Anterior cingulate cortex (tissue), 58 donors: ENCODE measurements around the gene GNPTAB.
A peak's percentile ranks its signal among the peaks of the same experiment; 100 is the strongest.

Experiments used
- DNase-seq, 58 donors: peaks; one replicate each; lab custom pipeline; 2025; lab: John Stamatoyannopoulos, UW

The GNPTAB gene

DNA sequence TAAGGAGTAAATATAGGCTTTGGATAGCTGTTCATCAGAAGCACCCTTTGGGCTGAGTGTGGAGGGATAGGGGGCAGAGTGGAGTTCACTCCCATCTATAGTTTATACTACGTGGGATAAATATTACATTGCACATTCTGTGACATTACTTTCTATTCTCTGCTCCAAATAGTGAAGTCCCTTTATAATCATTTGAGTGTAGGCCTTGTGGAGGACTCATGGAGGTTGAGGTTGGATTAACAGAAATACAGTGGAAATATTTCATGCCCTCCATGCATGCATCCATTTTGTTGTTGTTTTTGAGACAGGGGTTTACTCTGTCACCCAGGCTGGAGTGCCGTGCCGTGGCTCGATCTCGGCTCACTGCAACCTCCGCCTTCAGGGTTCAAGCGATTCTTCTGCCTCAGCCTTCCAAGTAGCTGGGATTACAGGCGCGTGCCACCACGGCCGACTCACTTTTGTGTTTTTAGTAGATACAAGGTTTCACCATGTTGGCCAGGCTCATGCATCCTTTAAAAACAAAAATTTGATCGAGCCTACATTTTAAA is 131.9 kb downstream of the GNPTAB start:
- DNase-seq = peak in 9 of 58 donors; percentile 3 to 17 (median 10)

DNA sequence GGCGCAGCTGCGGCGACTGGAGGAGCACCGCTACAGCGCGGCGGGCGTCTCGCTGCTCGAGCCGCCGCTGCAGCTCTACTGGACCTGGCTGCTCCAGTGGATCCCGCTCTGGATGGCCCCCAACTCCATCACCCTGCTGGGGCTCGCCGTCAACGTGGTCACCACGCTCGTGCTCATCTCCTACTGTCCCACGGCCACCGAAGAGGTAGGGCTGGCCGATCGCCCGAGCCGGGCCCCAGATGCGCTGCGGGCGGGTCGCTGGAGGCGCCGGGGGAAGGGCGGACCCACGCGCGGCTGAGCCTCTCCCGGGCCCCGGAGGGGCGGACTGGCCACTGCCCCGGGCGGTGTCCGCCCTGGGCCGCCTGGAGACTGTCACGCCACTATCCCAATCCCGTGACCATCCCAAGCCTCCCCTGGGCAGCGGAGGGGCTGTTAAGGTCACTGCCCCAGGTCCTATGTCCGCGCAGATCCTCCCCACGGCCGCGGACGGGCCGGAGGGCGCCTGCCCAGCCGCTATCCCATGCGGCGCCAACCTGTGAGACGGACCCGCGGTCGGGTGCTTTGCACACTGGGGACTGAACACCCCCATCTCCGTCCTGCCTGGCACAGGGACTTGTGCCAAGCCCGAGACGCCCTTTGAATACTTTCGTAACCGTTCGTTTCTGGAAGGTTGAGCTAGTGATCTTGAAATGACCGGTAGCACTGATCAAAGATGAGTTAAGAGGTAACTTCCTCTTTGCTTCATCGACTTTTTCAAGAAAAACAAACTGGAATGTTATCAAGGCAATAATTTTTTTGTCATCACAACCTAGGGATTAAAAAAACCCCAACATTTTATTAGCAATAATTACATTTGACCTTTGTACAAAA is 132.6 kb downstream of the GNPTAB start:
- DNase-seq = peak in 47 of 58 donors; percentile 10 to 79 (median 50)

DNA sequence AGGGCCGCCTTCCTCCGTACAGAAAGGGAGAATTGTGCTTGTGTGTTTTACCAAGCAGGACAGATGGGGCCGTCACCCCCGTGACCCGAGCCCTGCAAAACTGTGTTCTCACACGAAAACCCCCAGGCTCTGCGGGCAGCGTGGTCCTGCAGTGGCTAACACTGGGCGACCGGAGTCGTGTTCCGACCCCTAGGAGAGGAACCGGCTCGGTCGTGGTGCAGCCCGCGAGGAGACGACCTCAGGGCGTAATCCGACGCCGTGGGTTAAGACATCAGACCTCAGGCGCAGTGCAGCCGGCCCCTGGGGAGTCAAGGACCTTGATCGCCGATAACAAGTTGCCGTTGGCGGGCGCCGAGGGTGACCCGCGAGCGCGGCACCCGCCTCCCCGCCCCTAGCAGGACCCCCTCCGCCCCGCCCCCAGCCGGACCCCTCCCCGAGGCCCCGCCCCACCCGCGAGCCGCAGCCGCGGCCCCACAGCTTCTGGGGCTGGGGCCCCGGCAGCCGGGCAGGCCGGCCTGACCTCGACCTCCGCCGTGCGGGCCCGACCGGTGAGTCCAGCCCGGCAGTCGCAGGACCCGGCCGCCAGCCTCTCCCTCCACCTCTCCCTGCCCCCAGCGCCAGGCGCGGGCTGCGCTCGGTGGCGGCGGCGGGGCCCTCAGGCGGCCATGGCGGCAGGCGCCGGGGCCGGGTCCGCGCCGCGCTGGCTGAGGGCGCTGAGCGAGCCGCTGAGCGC is 133.4 kb downstream of the GNPTAB start, which contains the start of gene CHPT1:
CHPT1 (plus strand) TSS at position 444 of the 733 bp plus-strand sequence; CDS start at position 666, 222 bp downstream.
- peak in 52 of 58 donors; percentile 26 to 76 (median 54) for DNase-seq

DNA sequence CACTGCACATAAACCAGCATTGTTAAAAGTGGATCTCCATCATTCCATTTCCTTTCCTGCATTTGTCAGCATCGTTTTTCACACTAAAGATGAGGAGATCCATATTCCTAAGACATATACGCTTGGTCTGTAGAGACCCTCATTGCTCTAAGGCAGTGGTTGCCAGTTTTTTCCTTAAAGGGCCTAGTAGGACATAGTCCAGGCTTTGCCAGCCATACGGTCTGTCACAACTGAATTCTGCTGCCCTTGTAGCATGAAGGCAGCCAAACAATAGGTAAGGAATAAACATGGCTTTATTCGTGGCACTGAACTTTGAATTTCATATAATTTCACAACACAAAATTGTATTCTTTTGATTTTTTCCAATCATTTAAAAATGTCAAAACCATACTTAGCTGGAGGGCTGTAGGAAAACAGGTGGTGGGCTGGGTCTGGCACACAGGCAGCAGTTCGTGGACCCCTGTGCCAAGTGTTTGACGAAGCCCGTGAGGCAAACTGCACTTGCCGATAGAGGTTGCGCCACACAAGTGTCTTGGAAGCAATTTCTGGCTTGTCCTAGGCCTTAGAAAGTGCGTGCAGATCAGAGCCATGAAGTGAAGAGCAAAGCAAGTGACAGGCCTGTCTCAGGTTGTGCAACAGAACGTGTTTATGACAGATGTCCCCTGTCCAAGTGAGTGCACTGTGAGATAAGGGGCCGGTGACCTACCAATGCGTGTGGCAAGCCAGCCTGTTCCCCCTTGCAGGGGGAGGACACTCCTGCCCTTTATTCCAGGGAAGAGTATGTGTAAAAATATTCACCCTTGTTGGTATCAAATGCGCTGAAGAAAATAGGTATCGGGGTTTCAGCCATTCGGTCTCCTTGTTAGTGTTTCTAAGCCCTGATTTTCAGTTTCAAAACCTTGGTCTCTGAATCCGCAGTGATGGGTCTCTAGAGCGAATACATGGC is 134.2 kb downstream of the GNPTAB start:
- peak in 29 of 58 donors; percentile 5 to 60 (median 33) for DNase-seq

DNA sequence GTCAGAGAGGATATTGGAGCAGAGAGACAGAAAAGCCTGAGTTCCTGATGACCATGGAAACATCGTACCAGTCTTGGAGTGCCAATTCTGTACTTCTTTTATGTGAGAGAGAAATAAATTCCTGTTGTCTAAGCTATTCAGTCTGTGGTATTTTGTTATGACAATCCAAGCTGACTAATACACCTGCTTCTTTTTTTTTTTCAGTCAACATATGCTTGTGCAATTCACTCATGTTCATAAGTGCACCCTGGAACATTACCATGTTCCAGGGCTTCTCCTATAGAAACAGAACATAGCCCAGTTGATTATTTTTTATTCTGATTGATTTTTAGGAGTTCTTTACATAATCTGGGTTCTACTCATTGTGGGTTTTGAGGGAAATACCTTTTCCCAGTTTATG is 135.1 kb downstream of the GNPTAB start:
- DNase-seq = no peak
